GM21825 (cell line): Measurements from ENCODE around the gene NOVA2.
A peak's percentile ranks its signal among the peaks of the same experiment; 100 is the strongest.

Experiments
- ATAC-seq: cut with Tn5 transposase; IDR thresholded peaks from one replicate; pipeline ENCODE4 v1.9.1; 2021; ENCODE audit warnings: mild to moderate bottlenecking, moderate library complexity; ENCODE audit not compliant: unreplicated experiment

NOVA2 gene

DNA sequence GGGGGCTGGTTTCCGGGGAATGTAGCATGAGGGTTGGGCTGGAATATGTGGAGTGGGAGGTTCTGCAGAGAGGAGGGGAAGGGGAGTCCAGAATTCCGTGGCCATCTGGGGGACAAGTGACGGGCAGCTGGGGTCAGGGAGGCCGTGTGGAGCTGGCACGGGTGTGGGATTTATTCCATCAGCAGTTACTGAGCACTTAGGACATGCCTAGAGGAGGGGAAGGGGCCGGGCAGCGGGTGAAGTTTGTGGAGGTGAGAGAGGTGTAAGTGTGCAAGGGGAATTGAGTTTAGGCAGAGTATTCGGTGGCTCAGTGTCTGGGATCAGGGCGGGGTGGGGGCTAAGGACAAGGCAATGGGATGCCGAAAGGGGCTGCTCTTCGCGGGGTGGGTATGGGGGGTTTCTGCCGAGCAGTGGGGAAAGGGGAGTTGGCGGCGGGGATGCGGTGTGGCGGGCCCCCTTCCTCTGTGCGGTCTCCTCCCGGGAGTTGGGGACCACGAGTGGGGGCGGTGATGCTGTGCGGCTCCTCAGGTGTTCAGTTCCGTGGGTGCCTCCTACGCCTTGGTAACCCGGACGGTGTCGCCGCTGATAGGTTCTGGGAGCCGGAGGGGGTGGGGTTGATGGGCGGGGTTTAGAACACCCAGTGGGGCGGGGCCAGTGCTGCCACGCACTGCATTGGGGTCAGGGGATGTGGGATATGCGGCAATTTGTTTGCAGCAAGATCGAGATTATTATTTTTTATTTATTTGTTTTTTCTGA lies 27.0 kb upstream of the NOVA2 start:
- ATAC-seq = no peak

DNA sequence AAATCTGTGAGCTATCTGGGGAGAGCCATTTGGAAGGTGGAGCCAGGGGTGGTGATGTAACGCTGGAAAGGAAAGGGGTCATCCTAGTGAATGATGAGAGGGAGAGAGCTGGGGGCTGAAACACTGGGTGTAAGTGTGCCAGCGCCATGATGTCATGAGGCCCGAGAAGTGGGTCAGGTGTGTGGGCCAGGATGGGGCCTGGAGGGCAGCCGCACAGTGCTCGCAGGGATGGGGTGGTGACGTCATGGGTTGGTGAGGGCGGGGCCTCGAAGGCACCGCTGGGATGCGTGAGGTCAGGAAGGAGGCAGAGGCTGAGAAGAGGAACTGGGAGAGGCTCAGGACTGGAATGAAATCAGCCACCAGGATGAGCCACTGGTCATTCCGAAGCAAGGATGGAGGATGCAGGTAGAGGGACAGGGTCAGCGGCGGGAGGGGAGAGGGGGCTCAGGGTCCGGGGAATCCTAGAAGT lies 26.0 kb upstream of the NOVA2 start:
- ATAC-seq = no peak

DNA sequence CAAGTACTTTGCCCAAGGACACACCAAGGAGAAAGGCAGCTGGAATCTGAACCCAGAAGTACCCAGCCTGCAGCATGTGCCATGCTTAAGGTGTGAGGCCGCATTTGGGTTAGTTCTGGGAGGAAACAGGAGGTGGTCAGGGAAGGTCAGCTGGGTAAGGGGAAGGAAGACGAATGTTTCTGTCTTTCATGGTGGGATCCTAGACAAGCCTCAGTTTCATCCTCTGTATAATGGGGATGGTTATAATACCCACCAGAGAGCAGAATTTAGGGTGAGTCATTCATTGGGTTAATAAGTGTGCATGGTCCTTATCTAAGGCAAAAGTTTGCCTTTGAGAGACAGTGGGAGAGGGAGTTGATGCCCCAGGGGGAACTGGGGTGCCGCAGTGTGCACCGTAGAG lies 25.2 kb upstream of the NOVA2 start:
- no peak for ATAC-seq

DNA sequence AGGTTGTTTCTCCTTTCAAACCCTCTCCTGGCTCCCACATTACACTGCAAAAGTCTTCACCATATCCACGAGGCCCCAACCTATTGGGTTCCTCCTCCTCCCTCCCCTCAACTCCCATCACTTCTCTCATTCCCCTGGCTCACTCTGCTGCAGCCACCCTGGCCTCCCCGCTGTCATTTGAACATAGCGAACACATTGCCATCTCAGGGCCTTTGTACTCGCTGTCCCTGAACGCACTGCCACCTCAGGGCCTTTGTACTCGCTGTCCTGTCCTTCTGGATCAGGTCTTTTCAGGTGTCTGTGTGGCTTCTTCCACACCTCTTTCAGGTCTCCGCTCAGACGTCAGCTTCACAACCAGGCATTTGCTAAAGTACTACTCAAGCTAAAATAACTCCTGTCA lies 23.3 kb upstream of the NOVA2 start:
- ATAC-seq = no peak

DNA sequence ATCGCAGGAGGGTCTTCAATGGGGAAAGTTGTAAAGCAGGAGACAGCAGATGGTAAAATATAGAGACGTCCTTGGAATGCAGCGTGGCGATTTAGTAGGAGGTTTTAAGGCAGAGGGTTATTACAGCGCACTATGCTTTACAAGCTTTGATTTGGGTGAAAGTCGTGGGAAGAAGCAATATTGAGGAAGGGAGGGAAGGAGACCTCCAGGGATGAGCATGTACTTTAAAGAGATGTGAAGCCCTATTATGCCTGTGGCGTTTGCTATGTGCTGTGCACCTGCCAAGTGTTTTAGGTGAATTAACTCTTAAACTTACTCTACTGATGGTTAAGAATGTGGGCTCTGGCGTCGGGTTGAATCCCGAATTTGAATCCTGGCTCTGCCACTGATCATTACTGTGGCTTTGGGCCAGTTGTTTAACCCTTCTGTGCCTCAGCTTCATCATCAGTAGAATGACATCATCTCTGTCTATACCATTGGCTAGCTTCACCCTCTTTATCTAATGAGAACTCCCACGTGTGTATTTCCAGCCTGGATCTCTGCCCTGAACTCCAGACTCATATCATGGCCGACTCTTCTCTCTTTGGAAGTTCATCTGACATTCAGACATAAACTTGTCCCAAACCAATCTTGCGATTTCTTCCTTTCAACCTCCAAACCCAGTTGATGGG lies 22.2 kb upstream of the NOVA2 start:
- no peak for ATAC-seq

DNA sequence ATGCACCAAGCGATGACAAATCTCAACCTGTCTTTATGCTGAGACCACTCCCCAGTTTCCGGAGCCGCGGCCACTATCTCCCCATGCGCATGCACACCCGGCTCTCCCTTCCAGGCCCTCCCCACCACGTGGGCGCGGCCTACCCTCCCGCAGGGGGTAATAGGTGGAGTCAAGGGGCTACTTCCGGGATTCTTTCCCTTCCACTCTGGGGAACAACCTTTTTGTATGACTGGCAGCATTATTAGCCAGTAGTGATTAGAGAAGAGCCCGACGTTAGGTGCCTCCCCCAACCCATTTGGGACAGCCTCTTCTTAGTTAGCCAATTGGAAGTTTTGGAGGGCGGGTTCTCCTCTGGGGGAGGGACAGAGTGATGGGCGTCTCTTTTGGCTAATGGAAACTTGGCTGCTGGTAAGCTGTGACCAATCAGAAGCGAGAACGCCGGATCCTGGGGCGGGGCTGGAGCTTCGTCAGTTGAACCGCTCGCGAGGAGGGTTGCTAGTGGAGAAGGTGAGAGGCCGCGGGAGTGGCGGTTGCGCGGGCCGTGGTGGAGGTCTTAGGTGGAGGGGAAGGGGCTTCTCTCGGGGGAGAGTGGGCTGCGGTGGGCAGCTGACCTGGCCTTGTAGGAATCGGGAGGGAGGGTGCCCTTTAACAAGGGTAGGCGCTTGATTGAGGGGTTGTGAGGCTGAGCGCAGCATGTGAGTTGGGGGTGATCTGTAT lies 21.5 kb upstream of the NOVA2 start, which contains the start of gene CCDC61:
Gene CCDC61, plus strand, starts transcription at position 470 of the 717 bp plus-strand sequence. CDS start 7,552 bp downstream, outside the sequence.
- peak; percentile 94 for ATAC-seq

DNA sequence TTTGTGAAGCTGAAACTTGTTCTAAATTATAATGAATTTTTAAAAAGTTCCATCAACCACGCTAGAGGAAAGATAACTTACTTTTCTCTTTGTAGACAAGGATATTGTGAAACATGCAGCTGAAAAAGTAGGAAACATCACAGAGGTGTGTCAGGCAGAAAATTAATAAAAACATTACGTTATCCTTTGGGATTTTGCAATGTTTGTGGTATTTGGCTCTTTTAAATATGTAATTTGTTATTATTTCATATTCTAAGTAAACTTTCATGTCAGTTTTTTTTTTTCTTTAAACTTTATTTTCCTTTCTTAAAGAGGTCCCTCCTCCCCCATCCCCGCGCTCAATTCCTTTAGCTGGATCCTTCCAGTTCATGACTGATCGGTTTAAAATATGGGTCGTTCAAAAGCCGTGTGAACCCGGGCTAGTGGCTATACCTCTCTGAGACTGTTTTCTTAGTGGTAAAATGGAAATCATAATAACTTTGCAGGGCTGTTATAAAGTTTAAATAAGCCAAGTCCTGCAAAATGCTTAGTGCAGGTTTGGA lies 20.9 kb upstream of the NOVA2 start:
- no peak for ATAC-seq

DNA sequence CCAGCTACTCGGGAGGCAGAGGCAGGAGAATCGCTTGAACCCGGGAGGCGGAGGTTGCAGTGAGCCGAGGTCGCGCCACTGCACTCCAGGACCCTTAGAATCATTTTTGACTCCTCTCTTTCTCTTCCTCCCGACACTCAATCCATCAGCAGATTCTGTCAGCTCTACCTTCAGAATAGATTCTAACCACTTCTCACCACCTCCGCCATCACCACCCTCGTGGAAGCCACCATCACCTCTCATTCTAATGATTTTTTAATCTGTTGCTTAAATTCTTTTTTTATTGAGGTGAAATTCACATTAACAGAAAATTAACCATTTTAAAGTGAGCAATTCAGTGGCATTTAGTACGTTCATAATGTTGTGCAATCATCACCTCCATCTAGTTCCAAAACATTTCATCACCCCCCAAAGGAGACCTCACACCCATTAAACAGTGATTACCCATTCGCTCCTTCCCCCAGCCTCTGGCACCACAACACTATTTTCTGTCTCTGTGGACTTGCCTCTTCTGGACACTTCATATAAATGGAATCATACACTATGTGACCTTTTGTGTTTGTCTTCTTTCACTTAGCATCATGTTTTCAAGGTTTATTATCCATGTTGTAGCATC lies 16.6 kb upstream of the NOVA2 start:
- no peak for ATAC-seq

DNA sequence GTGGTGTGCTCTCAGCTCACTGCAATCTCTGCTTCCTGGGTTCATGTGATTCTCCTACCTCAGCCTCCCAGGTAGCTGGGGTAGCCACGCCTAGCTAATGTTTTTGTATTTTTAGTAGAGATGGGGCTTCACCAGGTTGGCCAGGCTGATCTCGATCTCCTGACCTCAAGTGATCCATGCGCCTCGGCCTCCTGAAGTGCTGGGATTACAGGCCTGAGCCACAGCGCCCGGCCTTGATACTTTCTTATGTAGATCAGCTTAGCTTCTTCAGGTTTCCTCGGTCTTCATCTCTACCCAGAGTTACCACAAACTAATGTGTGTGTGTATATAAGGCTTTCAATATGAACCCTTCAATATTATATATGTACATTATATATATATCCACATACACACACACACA lies 11.7 kb upstream of the NOVA2 start:
- ATAC-seq = no peak

DNA sequence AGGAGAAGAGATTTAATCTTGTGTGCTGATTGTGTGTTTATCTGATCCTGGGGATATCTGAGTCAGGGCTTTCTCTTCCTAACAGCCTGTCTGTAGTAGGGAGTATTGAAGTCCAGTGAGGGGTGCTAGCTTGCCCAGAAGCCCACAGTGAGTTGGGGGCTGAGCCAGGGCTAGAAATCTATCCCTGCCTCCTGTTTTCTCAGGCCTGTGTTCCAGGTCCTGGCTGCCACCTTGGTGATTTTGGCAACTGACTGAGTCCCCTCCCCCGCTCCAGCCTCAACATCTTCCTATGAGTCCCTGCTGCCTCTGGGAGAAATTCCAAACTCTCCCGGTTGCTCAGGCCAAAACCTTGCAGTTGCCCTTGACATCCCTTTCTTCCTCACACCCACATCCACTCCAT lies 7.7 kb upstream of the NOVA2 start:
- no peak for ATAC-seq

DNA sequence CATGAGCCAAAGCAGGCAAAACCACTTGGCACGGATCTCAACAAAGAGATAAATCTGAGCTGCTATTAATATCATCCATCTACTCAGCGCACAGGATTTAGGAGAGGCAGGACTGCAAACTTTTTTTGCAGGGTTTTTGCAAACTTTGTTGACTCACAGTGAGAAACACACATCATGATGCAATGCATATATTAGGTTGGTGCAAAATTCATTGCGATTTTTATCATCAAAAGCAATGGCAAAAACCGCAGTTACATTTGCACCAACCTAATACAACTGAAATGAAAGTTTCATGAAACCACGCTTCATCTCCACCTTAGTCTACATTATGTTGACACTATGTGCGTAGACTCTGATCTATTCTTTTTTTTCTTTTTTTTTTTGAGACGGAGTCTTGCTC lies 4.5 kb upstream of the NOVA2 start:
- ATAC-seq = no peak

DNA sequence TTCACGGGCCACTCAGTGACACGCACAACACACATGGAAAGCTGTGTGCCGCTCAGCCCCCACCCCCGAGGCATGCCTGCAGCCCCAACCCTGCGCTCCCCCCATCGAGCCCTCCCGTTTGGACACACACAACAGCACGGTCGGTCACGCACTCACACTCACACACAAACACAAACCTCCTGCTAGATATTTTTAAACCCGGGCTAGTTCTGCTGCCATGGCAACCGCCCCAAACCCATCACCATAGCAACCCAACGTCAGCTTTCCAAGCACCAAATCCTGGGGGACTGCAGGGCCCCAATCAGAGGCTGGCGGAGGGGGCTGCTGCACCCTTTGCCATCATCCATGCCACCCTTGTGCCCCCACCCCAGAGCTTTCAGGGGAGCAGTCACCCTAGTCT lies 2.5 kb upstream of the NOVA2 start:
- ATAC-seq = no peak

DNA sequence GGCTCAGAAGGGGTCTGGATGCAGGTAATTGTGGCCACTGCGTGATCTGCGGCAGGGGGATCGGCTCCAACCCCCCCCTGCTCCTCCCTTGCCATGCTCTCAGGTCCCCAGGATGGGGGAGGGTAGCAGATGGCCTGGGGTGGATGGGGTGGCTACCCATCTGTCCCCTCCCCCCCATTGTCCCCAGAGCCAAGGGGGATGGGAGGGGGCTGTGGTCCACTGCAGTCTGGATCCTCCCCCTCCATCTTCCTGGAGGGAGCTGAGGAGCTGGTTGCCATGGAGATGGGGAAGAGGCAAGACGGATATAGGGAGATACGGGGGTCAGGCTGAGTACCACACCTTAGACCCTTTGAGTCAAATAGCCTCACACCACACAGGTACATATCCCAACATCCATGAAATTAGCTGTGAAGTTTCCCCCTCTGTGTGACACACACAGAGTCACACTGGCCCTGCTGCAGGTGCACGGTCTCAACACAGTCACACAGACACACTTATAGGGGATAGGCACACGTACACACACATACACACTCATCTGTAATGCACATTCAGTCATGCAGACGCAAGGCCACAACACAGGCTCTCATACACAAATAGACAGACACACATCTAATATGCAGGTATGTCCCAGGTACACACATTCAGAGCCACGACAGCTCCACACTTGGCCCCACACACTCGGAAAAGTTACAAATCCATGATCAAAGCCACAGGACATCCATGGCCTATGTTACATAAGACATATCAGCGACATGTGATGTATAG lies 1.8 kb upstream of the NOVA2 start:
- no peak for ATAC-seq

DNA sequence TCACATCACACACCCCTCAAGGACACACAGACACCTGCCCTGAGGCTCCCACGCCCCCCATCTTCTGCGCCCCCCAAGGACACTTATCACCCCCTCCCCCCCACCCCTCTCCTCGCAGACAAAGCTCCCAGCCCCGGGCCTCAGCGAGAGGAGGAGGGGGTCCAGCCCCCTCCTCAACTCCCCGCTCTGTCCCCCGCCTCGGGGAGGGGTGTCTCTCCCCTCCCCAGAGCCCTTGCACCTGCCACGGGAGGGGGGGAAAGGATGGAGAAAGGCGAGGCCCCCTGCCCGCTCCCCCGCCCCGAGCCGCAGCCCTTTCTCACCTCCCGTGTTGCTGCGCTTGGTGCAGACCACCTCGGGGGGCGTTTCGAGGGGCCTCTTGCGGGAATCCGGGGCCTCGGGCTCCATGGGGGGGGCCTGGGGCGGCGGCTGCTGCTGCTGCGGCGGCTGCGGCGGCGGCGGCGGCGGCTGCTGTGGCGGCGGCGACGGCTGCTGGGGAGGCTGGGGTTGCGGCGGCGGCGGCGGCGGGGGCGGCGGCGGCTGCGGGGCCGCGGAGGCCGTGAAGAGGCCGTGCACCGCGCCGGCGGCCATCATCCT lies 621 bp downstream of the NOVA2 start:
- ATAC-seq = no peak

DNA sequence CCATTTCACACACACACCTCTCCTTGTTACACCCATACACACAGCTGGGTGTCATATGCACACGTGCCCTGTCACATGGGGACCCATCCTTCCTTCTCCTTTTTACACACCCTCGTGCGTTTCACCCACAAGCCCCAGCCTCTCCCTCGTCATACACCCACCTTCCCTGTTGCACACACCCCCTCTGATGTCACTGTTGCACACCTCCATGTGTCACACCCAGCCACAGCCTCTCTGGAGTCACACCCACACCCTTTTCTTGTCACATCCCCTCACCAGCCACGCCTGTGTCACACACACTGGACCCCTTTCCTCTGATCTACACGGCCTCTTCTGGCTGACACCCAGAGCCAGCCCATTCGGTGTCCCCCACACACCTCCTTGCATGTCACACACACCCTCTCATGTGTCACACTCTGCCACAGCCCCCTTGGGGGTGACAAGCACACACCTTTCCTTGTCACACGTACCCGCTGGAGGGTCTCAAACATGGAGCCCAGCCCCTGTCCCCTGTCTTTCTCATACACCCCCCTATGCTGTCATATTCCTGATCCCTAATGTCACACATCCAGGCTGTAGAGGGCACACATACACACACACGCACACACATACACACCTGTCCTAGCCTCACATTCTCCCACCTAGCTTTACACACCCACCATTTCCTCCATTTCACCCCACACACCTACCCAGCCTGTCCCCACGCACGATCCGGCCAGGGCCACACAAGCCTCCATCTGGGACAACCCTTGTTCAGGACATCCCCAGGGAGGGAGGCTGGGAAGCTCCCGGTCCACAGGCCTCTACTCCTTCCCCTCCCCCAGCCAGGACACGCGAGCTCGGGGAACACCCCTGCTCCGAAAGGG lies 1.4 kb downstream of the NOVA2 start:
- no peak for ATAC-seq

DNA sequence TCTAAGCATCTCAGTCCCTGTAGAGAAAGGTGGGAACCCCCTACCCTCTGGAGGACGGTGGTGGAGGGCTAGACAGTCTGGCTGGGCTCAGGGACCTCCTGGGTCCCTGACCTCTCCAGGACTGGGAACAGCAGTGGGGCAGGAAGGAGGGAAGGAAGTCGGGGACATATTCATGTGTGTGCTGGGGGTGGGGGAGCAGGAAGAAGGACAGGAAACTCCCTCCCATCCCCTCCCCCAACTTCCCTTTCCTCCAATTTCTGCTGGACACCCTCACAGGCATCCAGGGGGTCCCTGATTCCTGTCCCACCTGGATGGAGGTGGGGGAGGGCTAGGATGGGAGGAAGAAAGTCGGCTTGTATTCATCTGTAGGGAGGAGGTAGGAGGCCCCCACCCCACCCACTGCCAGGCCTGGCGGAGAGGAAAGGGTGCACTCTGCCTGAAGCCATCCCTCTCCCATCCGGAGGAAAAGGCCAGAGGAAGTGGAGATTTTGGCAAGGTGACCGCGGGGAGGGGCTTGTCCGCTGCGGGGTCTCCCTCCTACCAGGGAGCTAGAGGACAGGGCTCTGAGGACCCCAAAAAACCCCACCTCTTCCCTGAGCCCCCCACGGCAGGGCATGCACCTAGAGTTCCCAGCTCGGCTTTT lies 2.3 kb downstream of the NOVA2 start:
- ATAC-seq = no peak

DNA sequence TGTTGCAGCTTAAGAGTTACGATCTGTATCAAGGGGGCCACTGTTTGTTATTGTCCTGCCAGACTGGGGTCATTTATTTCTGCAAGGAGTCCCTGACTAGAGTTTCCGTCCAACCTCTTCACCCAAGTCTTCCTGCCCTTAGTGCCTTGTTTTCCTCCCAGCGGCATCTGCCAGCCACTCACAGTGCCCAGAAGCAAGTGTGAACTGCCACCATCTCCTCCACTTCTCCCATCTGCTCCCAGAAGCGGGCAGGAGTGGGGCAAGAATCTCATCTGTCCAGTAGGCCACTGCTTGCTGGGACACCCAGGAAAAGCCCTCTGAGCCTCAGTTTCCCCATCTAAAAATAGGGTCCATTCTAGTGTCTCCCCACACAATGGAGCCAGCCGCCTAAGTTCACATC lies 4.0 kb downstream of the NOVA2 start:
- ATAC-seq = no peak

DNA sequence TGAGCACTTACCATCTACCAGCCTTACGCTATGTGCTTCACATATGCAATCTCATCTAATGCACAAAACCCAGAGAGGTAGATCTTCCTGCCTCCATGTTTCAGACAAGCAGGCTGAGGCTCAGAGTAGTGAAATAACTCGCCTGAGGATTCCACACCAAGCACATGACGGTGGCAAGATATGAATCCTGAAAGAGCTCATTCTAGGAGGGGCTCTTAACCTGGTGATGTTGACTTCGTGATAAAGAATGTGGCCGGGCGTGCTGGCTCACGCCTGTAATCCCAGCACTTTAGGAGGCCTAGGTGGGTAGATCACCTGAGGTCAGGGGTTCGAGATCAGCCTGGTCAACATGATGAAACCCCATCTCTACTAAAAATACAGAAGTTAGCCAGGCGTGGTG lies 5.0 kb downstream of the NOVA2 start:
- ATAC-seq = no peak

DNA sequence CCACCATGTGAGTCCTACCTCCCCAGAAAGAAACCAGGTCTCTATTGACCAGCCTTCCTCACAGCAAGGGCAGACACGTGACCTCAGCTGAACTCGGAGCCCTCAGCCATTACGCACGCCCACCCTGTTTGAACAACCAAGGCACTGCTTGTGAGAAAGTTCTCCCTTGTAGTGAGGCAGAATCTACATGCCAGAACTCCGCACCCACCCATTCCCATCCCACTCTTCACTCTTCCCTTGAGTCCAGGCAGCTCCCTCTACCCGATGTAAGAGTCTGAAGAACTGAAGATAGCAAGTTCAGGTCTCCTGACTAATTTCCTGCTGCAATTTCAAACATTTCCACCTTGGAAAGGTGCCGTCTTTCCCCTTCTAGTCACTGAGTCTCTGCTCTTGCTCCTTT lies 6.4 kb downstream of the NOVA2 start:
- ATAC-seq = no peak
